Kidney epithelial cell (primary cell): ENCODE results near the gene GGT6. TPM values are rescaled to one million over a fixed set of nuclear protein-coding genes. Genes with fewer than 3 reads are reported as not detected.
A peak's percentile ranks its signal among the peaks of the same experiment; 100 is the strongest.

Experiments
- DNase-seq: peaks from one replicate; pipeline ENCODE4 v3.0.0-alpha.2; 2010; ENCODE audit warnings: low read depth
- H3K27me3 ChIP-seq: 2 replicates; pipeline ENCODE4 v1.6.0; 2011; ENCODE audit warnings: low read length; ENCODE audit not compliant: control insufficient read depth, insufficient read depth
- H3K36me3 ChIP-seq: 2 replicates; pipeline ENCODE4 v1.5.1; 2011; ENCODE audit warnings: low read length; ENCODE audit not compliant: control insufficient read depth, insufficient read depth
- H3K4me3 ChIP-seq: 2 replicates; pipeline ENCODE4 v1.5.1; 2011; ENCODE audit warnings: low read depth, mild to moderate bottlenecking, control low read depth, low read length
- total RNA-seq: library from RNA; depleted of rRNA; stranded (reverse); fragments of >200 nt; gene quantifications from 2 replicates; pipeline ENCODE4 v1.2.3, GENCODE V29; 2015
- TF ChIP-seq, protein P1 (sequence below): IDR thresholded peaks from 2 replicates; pipeline ENCODE4 v1.5.1; 2011; ENCODE audit warnings: mild to moderate bottlenecking, moderate library complexity, low read length, control low read depth, inconsistent platforms; ENCODE audit not compliant: insufficient read depth, poor library complexity, severe bottlenecking

Gene GGT6
- total RNA-seq, 1 donor from 2014 or later: 0.38 TPM

GRCh38 chr17:4594931-4595684 lies 34.7 kb upstream of the GGT6 start:
- H3K36me3 ChIP-seq: no peaks in the 10 kb centered on the region
- DNase-seq: no peak
- H3K27me3 ChIP-seq: peaks cover 30% of the 10 kb centered on the region
- TF ChIP-seq, protein P1, sequence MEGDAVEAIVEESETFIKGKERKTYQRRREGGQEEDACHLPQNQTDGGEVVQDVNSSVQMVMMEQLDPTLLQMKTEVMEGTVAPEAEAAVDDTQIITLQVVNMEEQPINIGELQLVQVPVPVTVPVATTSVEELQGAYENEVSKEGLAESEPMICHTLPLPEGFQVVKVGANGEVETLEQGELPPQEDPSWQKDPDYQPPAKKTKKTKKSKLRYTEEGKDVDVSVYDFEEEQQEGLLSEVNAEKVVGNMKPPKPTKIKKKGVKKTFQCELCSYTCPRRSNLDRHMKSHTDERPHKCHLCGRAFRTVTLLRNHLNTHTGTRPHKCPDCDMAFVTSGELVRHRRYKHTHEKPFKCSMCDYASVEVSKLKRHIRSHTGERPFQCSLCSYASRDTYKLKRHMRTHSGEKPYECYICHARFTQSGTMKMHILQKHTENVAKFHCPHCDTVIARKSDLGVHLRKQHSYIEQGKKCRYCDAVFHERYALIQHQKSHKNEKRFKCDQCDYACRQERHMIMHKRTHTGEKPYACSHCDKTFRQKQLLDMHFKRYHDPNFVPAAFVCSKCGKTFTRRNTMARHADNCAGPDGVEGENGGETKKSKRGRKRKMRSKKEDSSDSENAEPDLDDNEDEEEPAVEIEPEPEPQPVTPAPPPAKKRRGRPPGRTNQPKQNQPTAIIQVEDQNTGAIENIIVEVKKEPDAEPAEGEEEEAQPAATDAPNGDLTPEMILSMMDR: peak; percentile 44
- H3K4me3 ChIP-seq: no peak overlapping the region

- TF ChIP-seq, protein P1: no peak
- peaks cover 28% of the 10 kb centered on the region for H3K27me3 ChIP-seq
- no peak overlapping the region for H3K4me3 ChIP-seq
- no peaks in the 10 kb centered on the region for H3K36me3 ChIP-seq
- DNase-seq: no peak
Measured at GRCh38 chr17:4594406-4594805, 34.0 kb upstream of the GGT6 start.

GRCh38 chr17:4593021-4593421 lies 32.6 kb upstream of the GGT6 start:
- no peak overlapping the region for H3K4me3 ChIP-seq
- no peaks in the 10 kb centered on the region for H3K36me3 ChIP-seq
- H3K27me3 ChIP-seq: peaks cover 36% of the 10 kb centered on the region
- TF ChIP-seq, protein P1: no peak
- no peak for DNase-seq

DNA sequence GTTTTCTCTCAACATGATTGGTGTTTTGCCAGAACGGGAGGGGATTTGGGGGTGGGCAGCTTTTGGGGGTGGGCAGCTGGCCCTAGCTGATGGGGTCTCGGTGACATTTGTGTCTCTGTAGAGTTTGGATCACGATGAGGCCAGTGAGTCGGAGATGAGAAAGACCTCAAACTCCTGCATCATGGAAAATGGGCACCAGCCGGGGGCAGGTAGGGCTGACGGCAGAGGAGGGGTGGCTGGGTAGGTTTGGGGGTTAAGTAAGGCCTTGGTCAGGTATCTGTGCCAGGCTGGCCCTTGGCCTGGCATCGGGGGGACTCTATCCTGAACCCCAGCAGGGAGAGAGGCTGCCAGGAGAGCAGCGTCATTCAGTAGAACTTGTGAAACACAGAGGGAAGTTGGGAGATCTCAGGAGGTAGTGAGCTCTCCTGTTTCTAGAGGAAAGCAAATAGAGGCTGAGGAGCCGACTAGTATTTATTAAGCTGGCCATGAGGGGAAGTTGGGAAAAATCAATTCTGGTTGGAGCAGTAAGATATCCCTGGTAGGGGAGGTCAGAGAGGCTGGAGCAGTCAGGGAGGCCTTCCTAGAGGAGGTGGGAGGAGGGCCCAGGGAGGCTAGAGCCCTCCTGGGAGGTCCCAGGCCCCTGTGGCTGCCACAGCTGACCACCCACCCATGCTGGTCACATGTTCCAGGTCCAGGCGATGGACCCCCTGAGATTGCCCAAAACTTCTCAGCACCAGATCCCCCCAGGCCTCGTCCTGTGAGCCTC lies 32.0 kb upstream of the GGT6 start:
- Histone ChIP-seq H3K36me3 (no peaks in the 10 kb centered on the region), H3K27me3 (peaks cover 37% of the 10 kb centered on the region), H3K4me3 (no peak overlapping the region)
- no peak for DNase-seq
- TF ChIP-seq, protein P1: no peak

DNA sequence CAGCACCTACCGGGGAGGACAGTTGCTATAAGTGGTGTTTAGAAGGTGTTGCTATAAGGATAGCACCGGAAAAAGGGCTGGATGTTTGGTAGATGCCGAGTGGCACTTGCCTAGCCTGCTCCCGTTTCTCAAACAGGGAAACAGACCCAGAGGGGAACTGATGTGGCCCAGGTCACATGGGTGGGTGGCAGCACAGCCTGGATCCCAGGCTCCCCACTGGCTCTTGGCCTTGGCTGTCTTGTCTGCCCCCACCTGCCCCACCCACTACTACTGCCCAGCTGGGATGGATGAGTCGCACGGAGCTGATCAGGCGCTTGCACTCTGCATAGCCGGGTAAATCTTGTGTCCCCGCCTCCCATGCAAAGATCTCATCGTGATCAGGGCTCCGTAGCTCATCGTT lies 31.2 kb upstream of the GGT6 start:
- no peak for DNase-seq
- peaks cover 36% of the 10 kb centered on the region for H3K27me3 ChIP-seq
- TF ChIP-seq, protein P1: no peak
- no peaks in the 10 kb centered on the region for H3K36me3 ChIP-seq
- H3K4me3 ChIP-seq: no peak overlapping the region
